Posterior cingulate gyrus (tissue), 11 donors: ENCODE measurements around the gene SLC39A11.
A peak's percentile ranks its signal among the peaks of the same experiment; 100 is the strongest.
"Not testable (repeated sequence)": the region's sequence is repeated elsewhere in the genome, so short reads cannot be mapped to it uniquely, and the experiment has no call there.

Experiments
- DNase-seq, 10 donors: peaks; one replicate each; pipeline versions ENCODE4 v3.0.0 to v3.0.0-alpha.2; 2020 to 2021; ENCODE audit warnings: mixed read lengths in 3 of 10
- intact Hi-C: fragments of 100-400 bp; cut with DNase I; formaldehyde crosslinking; loops from one replicate; pipeline ENCODE4 v1.15.1; 2023

The SLC39A11 gene

GRCh38 chr17:72967277-72967970, 125.1 kb downstream of the SLC39A11 start:
- DNase-seq: peak in 1 of 10 donors; percentile 86
- intact Hi-C loops: no loop called here

DNA sequence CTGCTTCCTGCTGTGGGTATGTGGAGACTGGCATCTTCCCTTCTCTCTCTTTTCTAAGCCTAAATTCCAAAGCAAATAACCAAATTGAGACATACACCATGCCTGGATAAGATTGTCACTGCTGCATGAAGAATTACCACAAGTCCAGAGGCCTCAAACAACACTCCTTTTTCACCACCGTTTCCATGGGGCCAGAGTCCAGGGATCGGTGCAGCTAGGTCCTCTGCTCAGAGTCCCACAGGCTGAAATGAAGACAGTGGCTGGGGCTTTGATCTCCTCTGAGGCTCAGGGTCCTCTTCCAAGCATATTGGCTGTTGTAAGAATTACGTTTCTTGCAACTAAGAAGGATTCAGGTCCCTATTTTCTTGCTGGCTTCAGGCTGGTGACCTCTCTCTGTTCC, 130.4 kb downstream of the SLC39A11 start:
- intact Hi-C loops: no loop called here
- no peak for DNase-seq

DNA sequence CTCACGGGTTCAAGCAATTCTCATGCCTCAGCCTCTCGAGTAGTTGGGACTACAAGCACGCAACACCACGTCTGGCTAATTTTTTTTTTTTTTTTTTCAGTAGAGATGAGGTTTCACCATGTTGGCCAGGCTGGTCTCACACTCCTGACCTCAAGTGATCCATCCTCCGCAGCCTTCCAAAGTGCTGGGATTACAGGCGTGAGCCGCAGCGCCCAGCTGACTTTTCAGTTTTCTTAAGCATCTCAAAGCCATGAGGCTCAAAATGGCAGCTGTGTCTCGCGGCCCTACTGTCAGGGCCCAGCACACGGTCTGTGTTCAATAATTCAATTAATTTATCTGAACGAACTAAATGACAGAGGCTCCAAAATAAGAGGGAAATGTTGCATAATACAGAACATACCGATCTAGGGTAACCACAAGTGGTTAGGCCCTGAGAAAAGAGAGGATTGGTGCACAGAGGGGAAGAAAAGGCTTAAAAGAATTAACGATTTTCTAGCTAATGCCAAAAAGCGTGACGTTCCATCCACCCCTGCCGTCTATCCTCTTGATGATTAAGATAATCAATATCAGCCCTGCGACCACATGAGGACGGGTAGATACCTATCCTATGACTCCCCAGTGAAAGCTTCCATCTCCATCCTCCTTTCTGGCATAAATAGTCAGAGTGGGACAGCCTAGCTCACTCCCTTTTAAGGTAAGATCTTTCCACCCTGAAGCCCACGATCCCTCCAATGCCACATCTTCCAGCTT, 136.9 kb downstream of the SLC39A11 start:
- intact Hi-C loops: no loop called here
- DNase-seq: no peak

GRCh38 chr17:72954579-72954978, 137.9 kb downstream of the SLC39A11 start:
- no peak for DNase-seq
- intact Hi-C loops: no loop called here

GRCh38 chr17:72953621-72954020, 138.9 kb downstream of the SLC39A11 start:
- no peak for DNase-seq
- intact Hi-C loops: no loop called here

DNA sequence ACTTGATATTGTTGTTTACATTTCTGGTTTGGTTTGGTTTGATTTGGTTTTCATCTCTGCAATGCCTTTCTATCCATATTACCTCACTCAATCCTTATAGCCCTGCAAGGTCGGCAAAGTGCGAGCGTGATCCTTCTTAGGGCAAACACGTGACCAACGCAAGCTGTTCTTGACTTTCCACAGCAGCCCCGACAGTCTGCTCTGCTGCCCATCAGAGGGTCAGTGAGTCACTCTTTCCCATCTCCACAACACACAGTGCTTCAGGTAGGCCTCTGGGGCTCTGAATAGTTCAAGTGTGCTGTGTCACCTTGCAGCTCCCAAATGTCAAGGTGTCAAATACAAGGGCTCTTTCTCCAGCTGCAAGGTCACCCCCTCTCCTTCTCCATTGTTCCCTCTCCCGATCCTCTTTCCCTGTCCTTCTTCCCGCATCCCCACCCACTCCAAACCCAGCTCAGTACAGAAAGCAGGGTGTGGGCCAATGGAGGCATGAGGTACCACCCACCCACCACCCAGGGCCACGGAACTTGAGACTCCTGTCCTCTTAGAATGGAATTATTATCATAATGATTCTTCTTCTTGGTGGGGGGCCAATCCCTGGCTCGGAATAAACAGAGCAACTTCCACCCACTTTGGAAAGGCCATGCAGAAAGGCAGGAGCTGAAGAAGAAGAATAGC, 139.7 kb downstream of the SLC39A11 start:
- intact Hi-C loops: no loop called here
- DNase-seq: no peak

DNA sequence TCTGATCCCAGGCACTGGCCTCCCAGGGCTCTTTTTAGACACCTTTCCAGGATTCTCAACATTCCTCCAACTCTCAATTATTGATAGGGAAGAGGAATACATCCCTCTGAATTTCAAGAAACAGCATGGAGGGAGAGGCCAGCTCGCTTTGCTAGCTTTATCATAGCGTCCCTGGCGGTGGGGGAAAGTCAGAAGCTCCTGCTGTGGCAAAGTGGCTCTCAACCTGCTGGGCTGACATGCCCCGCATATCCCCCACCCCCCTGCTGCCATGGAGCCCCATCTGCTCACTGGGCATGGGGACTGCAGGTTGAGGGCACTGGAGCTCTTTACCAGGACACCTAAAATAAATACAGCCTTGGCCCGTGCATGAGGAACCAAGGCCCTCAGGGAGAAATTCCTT, 140.3 kb downstream of the SLC39A11 start:
- no peak for DNase-seq
- intact Hi-C loops: no loop called here

- no peak for DNase-seq
- intact Hi-C loops: no loop called here
Measured at GRCh38 chr17:72950242-72950931, 142.1 kb downstream of the SLC39A11 start.

- intact Hi-C loops: no loop called here
- no peak for DNase-seq
Measured at GRCh38 chr17:72948115-72948514, 144.4 kb downstream of the SLC39A11 start.

GRCh38 chr17:72947475-72947874, 145.0 kb downstream of the SLC39A11 start:
- peak in 2 of 10 donors; percentile 34 to 85 for DNase-seq
- intact Hi-C loops: no loop called here

GRCh38 chr17:72946696-72947095, 145.8 kb downstream of the SLC39A11 start:
- DNase-seq: no peak

DNA sequence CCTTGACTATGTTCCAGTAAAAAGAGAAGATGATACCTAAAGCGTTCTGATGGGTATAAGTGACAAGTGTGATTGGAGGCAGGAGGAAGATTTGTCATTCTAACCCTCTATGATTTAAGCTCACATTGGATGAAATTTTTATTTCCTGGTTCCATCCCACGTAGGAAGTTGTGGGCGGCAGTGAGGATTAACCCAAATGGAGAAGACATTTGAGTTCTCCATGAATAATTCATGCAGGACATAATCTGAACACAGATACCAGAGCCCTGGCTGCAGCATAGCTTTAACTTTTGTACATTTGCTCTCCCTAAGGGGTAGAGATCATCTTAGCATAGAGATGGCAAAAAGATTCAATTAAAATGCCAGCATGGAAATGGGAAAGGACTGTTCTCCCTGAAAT, 146.3 kb downstream of the SLC39A11 start:
- intact Hi-C loops: no loop called here
- DNase-seq: no peak

More at GRCh38 chr17:72946696-72947095, 145.8 kb downstream of the SLC39A11 start:
- intact Hi-C loops: no loop called here

DNA sequence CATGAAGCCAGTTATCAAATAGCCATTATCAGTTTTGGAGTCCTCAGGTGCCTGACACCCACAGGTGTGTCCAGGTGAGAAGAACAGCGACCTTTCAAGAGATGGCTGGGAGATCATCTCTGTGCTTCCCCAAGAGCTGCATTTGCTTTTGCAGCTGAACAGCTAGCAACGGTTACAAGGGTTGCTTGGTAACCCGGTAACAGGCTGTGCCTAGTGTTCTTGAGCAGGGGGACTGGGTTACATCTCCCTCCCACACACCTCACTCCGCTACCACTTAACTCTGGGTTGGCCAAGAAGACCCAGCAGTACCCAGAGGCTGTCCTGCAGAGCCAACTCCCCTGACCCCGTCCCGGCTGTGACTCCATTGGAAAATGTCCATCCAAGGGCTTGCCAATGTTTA, 147.0 kb downstream of the SLC39A11 start:
- intact Hi-C loops: no loop called here
- no peak for DNase-seq

- no peak for DNase-seq
- intact Hi-C loops: no loop called here
Measured at GRCh38 chr17:72943826-72944689, 148.4 kb downstream of the SLC39A11 start.

- intact Hi-C loops: no loop called here
- DNase-seq: peak in 2 of 10 donors; percentile 19 to 33
Measured at GRCh38 chr17:72942579-72942978, 149.9 kb downstream of the SLC39A11 start.

GRCh38 chr17:72940496-72940895, 152.0 kb downstream of the SLC39A11 start:
- intact Hi-C loops: no loop called here
- DNase-seq: no peak

- DNase-seq: no peak
- intact Hi-C loops: no loop called here
Measured at GRCh38 chr17:72938482-72938881, 154.0 kb downstream of the SLC39A11 start.

DNA sequence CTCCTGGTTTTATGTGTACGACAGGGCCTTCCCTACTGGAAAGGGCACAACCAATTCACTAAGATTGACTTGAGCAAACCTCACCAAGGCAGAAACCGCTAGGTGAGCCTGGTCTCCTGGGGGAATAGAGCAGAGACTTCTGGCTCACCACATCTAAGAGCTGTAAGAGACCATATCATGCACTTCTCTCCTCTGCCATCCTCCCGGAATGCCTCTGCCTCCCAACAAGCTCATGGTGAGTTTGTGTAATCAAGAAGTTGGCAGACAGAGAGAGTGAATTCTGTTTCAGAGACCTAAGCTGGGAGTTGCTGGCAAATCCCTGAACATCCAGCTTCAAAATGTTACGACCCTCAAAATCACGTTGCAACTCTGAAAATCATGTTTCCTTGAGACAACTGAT, 154.8 kb downstream of the SLC39A11 start:
- intact Hi-C loops: no loop called here
- DNase-seq: no peak

GRCh38 chr17:72937254-72937653, 155.2 kb downstream of the SLC39A11 start:
- intact Hi-C loops, DNase-seq: not testable (repeated sequence)

- DNase-seq: no peak
- intact Hi-C loops: no loop called here
Measured at GRCh38 chr17:72935984-72936383, 156.5 kb downstream of the SLC39A11 start.
